SIG-M5 treated with dmso at 0.1 percent for 504 hours (cell line): ENCODE measurements around the gene TTC38.

ENCODE experiments used
- DNase-seq: peaks from one replicate; lab custom pipeline; 2025; ENCODE audit not compliant: unreplicated experiment; lab: John Stamatoyannopoulos, UW

Gene TTC38

DNA sequence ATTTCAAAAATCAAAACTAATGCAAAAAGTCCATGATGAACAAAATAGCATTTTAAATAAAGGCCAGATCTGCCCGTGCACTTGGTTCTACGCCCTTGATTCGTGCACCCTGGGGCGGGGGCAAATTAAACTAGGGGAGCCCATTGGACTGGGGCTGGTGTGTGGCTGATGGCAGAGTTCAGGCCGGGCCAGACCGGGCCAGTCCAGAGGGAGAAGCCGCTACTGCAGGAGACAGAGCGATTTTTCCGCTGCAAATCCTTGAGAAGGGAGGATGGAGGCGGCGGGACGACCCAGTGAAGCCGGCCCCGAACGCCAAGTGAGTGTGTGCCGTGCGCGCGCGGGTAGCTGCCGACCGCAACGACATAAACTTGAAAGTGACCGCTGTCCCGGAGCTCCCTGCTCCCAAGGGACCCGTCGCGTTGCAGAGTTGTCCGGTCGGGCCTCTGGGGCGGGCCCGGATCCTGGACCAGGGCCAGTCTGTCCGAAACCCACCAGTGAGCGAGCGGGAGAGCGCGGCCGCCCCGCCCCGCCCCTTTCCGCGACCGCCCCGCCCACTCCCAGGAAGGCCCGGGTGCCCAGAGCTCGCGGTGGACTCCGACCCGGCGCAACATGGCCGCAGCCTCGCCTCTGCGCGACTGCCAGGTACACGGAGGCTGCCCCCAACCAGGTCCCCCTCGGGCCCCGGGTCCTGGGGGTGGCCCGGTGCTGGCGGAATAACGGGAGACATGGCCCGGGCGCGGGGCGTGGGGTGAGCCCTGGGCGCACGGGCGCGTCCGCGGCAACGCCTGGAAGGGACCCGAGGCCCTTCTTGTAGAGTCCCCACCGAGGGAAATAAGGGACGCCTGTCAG is at the start of gene TTC38:
TSS of gene TTC38 (plus strand) at position 578 of the 849 bp plus-strand sequence. CDS start at position 610, 32 bp downstream.
- DNase-seq = no peak

- DNase-seq = no peak
Measured at GRCh38 chr22:46219636-46220035, 48.2 kb upstream of the TTC38 start.

DNA sequence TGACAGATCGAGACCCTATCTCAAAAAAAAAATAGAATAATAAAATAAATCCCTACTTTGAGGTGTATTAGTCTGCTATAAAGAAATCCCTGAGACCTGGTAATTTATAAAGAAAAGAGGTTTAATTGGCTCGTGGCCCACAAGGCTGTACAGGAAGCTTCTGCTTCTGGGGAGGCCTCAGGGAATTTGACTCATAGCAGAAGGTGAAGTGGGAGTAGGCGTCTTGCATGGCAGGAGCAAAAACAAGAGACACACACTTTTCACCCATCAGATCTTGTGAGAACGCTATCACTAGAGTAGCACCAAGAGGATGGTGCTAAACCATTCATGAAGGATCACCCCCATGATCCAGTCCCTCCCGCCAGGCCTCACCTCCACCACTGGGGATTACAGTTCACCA is 46.9 kb upstream of the TTC38 start:
- DNase-seq = no peak

GRCh38 chr22:46224044-46224897 is 43.5 kb upstream of the TTC38 start:
- DNase-seq = no peak

DNA sequence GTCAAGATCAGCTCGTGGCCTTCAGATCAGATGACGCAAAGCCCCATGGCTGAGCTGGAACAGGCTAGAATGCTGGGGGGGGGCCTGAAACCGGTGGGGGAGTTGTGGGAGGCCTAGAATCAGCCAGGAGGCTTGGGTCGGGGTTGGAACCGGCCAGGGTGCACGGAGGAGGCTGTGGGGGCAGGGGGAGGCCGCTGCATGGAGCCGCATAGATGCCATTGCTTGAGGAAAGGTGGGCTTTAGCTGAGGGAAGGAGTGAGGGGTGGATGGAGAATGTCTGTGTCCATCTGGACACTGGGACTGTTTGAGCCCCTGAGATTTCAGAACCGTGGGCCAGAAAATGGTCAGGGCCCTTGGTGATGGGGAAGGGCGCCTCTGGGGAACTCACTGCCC is 42.9 kb upstream of the TTC38 start:
- DNase-seq = no peak

DNA sequence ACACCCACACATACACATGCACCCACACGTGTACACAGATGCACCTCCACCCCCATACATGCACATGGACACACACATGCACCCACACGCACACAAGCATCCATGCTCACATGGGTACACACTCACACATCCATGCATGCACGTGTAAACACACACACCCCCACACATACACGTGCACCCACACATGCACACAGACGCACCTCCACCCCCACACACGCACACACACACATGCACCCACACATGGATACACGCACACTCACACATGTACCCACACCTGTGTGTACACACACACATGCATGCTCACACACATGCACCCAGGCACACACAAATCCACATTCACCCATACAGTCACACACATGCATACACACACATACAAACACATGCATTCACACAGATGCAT is 42.2 kb upstream of the TTC38 start:
- no peak for DNase-seq

DNA sequence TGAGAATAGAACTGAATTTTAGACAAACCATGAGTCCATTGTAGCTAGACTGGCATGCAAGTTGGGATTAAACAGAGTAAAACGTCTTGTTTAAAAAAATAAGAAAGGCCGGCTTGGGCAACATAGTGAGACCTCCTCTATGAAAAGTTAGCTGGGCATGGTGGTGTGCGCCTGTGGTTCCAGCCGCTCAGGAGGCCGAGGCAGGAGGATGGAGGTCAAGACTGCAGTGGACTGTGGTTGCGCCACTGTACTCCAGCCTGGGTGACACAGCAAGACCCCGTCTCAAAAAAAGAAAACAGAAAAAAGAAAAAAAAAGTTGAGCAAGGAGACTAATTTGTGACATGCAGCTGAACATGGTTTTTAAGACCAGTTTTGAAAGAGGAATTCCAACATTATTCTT is 41.2 kb upstream of the TTC38 start:
- DNase-seq = no peak

- no peak for DNase-seq
Measured at GRCh38 chr22:46229701-46230100, 38.1 kb upstream of the TTC38 start.

DNA sequence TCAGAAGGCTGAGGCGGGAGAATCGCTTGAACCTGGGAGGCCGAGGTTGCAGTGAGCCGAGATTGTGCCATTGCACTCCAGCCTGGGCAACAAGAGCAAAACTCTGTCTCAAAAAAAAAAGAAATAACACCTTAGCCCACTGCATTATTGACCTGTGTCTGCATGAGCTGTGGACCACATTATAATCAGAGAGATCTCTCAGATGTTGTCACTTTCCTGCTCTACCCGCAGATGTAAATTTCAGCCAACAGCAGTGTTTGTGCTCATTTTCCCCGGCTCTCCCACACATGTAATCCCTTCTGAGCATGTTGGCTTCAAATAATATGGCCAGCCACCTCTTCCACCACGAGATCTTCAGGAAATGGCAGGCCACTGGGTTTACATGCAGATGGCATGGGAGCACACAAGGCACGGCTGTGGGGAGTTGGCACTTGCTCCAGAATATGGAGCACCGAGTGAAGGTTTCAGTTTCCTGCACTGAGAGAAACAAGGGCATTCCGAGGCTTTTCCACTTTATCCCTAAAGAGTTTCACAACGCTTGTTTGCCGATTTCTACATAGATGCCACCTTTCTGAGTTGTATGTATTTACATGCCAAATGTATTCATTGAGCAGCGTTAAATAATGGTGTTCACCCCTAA is 37.4 kb upstream of the TTC38 start:
- no peak for DNase-seq

DNA sequence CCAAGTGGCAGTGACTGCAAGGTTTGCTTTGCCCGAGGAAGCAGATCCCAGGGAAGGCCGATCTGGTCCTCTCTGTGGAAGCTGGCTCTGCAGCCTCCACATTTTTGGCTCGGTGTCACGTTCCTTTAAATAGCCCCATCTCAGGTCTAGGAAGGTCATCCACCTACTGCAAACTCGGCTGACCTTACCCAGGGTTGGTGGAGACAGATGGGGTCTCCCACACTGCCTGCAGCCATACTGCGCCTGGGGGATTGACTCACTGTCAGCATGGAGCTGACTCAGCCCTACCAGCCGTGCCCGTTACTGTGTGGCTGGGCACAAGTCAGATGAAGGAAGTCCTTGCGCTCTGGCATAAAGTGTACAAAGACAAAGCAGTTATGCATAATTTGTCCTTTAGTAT is 34.6 kb upstream of the TTC38 start:
- no peak for DNase-seq

GRCh38 chr22:46234969-46235368 is 32.8 kb upstream of the TTC38 start:
- DNase-seq = no peak

GRCh38 chr22:46237453-46238124 is 30.2 kb upstream of the TTC38 start:
- DNase-seq = no peak

- DNase-seq = no peak
Measured at GRCh38 chr22:46238541-46238940, 29.3 kb upstream of the TTC38 start.

DNA sequence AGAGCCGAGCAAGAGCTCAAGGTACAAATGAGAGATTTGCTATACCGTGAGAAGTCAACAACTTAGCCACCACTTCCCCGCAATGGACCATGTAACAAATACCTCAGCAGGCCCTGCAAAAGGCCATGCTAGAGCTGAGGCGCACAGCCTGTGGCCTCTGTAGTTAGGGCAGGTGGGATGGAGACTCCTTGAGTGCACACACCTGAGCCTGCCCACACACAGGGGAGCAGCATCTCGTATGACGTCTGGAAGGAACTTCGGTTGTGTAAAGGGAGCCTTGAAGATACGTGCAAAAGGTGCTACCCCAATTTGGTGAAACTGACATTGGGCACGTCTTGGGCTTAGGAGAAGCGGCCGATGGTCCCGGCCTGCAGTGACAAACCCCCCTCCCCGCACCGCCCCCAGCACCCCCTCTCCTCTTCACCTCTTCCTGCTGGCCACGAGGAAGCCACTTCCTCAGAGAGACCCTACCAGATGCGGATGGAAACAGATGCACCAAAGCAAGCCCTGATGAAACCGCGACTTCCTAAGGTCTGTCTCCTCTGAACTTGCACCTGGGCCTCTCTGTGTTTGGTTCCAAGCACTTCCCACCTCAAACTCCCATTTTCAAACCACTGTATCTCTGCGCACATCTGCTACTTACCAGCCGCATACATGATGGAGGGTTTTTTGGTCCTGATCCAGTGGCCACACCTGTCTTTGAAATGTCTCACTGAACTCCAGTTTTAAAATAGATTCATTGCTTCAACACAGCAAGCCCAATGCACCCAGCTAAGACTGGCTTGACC is 28.4 kb upstream of the TTC38 start:
- DNase-seq = no peak

DNA sequence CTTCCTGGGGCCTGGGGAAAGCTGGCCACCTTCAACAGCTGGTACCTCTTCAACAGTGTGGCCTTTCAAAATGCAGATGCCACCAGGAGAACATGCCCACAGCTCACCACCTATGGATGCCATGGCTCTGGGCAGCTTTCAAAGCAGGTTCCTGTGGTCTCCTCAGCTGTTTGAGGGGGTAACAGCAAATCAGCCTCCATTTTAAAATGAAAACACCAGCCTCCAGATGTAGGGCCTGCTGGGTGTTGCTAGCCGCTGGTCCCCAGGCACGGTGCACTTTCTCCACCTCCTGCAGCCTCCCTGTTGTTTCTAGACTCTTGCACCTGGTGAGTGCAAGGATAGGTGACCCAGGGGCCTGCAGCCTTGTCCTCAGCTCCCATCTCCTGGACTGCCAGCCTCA is 27.7 kb upstream of the TTC38 start:
- no peak for DNase-seq

DNA sequence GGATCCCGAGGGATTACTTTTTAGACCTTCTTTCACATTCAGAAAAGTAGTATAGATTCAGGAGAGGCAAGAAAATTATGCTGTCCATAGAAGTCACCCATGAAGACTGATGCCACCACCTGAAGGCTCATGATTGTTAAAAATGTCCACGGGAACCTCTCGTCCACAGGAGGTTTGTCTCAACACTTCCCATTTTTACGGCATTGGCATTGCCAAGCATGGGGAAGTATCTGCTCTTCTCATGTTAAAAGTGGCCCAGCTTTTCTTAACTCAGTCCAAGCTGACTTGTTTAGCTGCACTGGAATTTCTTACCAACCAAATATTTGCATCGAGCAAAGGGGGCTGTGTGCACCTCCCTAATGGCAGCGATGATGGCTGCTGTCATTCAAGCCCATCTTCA is 27.3 kb upstream of the TTC38 start:
- DNase-seq = no peak

- DNase-seq = no peak
Measured at GRCh38 chr22:46240907-46241306, 26.9 kb upstream of the TTC38 start.

- no peak for DNase-seq
Measured at GRCh38 chr22:46241396-46242007, 26.3 kb upstream of the TTC38 start.

- DNase-seq = no peak
Measured at GRCh38 chr22:46242076-46242475, 25.7 kb upstream of the TTC38 start.

GRCh38 chr22:46244771-46245170 is 23.0 kb upstream of the TTC38 start:
- DNase-seq = no peak
